K562 (cell line): ENCODE results near the gene SATB2. TPM values are rescaled to one million over a fixed set of nuclear protein-coding genes. Genes with fewer than 3 reads are reported as not detected.

Experiments used
- ATAC-seq: fragments of 200-7000 bp; cut with Tn5 transposase; 3 replicates; pipeline ENCODE4 v1.9.1; 2020; ENCODE audit warnings: moderate library complexity
- BruUV-seq: library from RNA; stranded (reverse); fragments of 400-500 nt; replicated peaks from 2 replicates; lab custom pipeline; 2021; lab: Mats Ljungman, UMichigan
- CTCF ChIA-PET: fragments of 300-600 bp; formaldehyde crosslinking; extraction: SDS; loops from one replicate; lab custom pipeline; 2021; ENCODE audit warnings: low intra/inter-chr PET ratio; lab: Yijun Ruan, JAX
- POLR2A ChIA-PET: fragments of 300-600, 350-650 bp; sonication (Branson Sonifier 250); formaldehyde crosslinking; extraction: SDS; loops from one replicate; lab custom pipeline; 2021; ENCODE audit warnings: antibody characterized with exemption, inconsistent platforms; lab: Yijun Ruan, JAX
- DNase-seq, 4 experiments: peaks; one replicate each; pipeline versions ENCODE4 v3.0.0 to v3.0.0-alpha.2; 2011 to 2018; ENCODE audit warnings: low spot score in 3 of 4, mixed read lengths in 3 of 4; ENCODE audit errors: extremely low read depth in 1 of 4
- FAIRE-seq: peaks from 2 replicates; lab custom pipeline; 2011; peaks lifted over from hg19 to GRCh38; lab: Jason Lieb, UNC
- H2AFZ ChIP-seq: 2 replicates; pipeline ENCODE4 v1.6.0; 2011; ENCODE audit warnings: low read depth, low read length, control low read depth, inconsistent platforms
- H3K27ac ChIP-seq: fragments of 200-600 bp; 3 replicates; pipeline ENCODE4 v1.8.0; 2011; ENCODE audit warnings: low read depth, mild to moderate bottlenecking, control low read depth, inconsistent platforms, low read length, moderate library complexity, mixed read lengths; ENCODE audit errors: extremely low read depth
- H3K27me3 ChIP-seq, 2 experiments: fragments of 300-600 bp in 1 of 2; 2 replicates in 1 of 2; 3 replicates in 1 of 2; pipeline versions ENCODE4 v1.6.0 to v1.8.0; 2011; ENCODE audit warnings: inconsistent platforms in 2 of 2, low read length in 2 of 2, mild to moderate bottlenecking in 1 of 2, mixed read lengths in 1 of 2, moderate library complexity in 1 of 2; ENCODE audit not compliant: control insufficient read depth in 2 of 2, insufficient read depth in 2 of 2
- H3K36me3 ChIP-seq: fragments of 300-600 bp; 3 replicates; pipeline ENCODE4 v1.8.0; 2011; ENCODE audit warnings: mild to moderate bottlenecking, low read length, inconsistent platforms; ENCODE audit not compliant: control insufficient read depth, insufficient read depth
- H3K4me1 ChIP-seq, 2 experiments: fragments of 200-600 bp in 1 of 2; replicated peaks in 1 of 2; 2 replicates in 1 of 2; 3 replicates in 1 of 2; pipeline versions ENCODE4 v1.5.1 to v1.8.0; 2011; ENCODE audit warnings: inconsistent platforms in 2 of 2, low read length in 2 of 2, mild to moderate bottlenecking in 1 of 2, mixed read lengths in 1 of 2, moderate library complexity in 1 of 2; ENCODE audit not compliant: control insufficient read depth in 2 of 2, insufficient read depth in 2 of 2
- H3K4me2 ChIP-seq: 2 replicates; pipeline ENCODE4 v1.6.1; 2011; ENCODE audit warnings: low read length, control low read depth, inconsistent platforms, mixed read lengths; ENCODE audit not compliant: insufficient read depth
- H3K4me3 ChIP-seq: fragments of 200-600 bp; sonication (generic), shearing (Covaris generic); 2 replicates; pipeline ENCODE4 v1.5.1; 2016; ENCODE audit warnings: control low read depth, inconsistent platforms
- H3K79me2 ChIP-seq: fragments of 200-600 bp; 3 replicates; pipeline ENCODE4 v1.8.0; 2011; ENCODE audit warnings: low read length, inconsistent platforms; ENCODE audit not compliant: control insufficient read depth, insufficient read depth
- H3K9ac ChIP-seq, 2 experiments: 2 replicates each; pipeline versions ENCODE4 v1.6.0 to v1.6.1; 2011; ENCODE audit warnings: low read depth in 2 of 2, low read length in 2 of 2, control low read depth in 1 of 2, inconsistent platforms in 1 of 2, mild to moderate bottlenecking in 1 of 2, mixed read lengths in 1 of 2; ENCODE audit not compliant: insufficient read depth in 1 of 2
- H3K9me1 ChIP-seq: one replicate; pipeline ENCODE4 v1.6.0; 2011; ENCODE audit warnings: inconsistent platforms, mild to moderate bottlenecking, low read length, moderate library complexity; ENCODE audit not compliant: control insufficient read depth, insufficient read depth
- H3K9me3 ChIP-seq: replicated peaks from 2 replicates; pipeline ENCODE4 v1.5.1; 2011; ENCODE audit warnings: low read depth, low read length, inconsistent platforms; ENCODE audit not compliant: control insufficient read depth, insufficient read depth
- H4K20me1 ChIP-seq: replicated peaks from 2 replicates; pipeline ENCODE4 v1.6.1; 2011; ENCODE audit warnings: low read length, inconsistent platforms, mixed read lengths; ENCODE audit not compliant: control insufficient read depth, insufficient read depth
- ARNT ChIP-seq, 2 experiments: fragments of 450-650 bp; IDR thresholded peaks; 2 replicates each; pipeline ENCODE4 v1.6.1; 2016; ENCODE audit warnings: mild to moderate bottlenecking in 1 of 2
- BCL6 ChIP-seq: fragments of 250-450 bp; sonication (Bioruptor Pico); IDR thresholded peaks from 2 replicates; pipeline ENCODE4 v1.4.0; 2020
- CHD1 ChIP-seq: fragments of 200-600 bp; sonication (generic); IDR thresholded peaks from one replicate; pipeline ENCODE4 v1.6.1; 2012; ENCODE audit warnings: mild to moderate bottlenecking, moderate library complexity, low read length, inconsistent platforms
- CREB3L1 ChIP-seq: fragments of 450-650 bp; IDR thresholded peaks from 2 replicates; pipeline ENCODE4 v1.6.1; 2014; ENCODE audit warnings: low read depth, mild to moderate bottlenecking, moderate library complexity, borderline replicate concordance
- DIDO1 ChIP-seq: fragments of 450-650 bp; IDR thresholded peaks from 2 replicates; pipeline ENCODE4 v1.6.1; 2016; ENCODE audit warnings: low read depth, missing biosample characterization, missing genetic modification characterization
- DNMT1 ChIP-seq: fragments of 450-650 bp; IDR thresholded peaks from 2 replicates; pipeline ENCODE4 v1.6.1; 2016; ENCODE audit warnings: antibody characterized with exemption, mild to moderate bottlenecking
- FOXJ3 ChIP-seq: sonication (generic); formaldehyde crosslinking; IDR thresholded peaks from 2 replicates; pipeline ENCODE4 v1.4.0; 2020; ENCODE audit warnings: mild to moderate bottlenecking, missing genetic modification reagents
- HSF4 ChIP-seq: fragments of 250-450 bp; sonication (Bioruptor Pico); IDR thresholded peaks from 2 replicates; pipeline ENCODE4 v2.1.2; 2022; ENCODE audit warnings: mild to moderate bottlenecking, moderate library complexity, borderline replicate concordance
- KLF16 ChIP-seq: IDR thresholded peaks from 2 replicates; pipeline ENCODE4 v1.6.1; 2016; ENCODE audit warnings: antibody characterized with exemption
- POLR3G ChIP-seq: IDR thresholded peaks from 2 replicates; pipeline ENCODE4 v1.6.1; 2011; ENCODE audit not compliant: insufficient read length, insufficient replicate concordance; ENCODE audit errors: extremely low read depth
- RNF2 ChIP-seq: sonication (generic); IDR thresholded peaks from 2 replicates; pipeline ENCODE4 v1.6.1; 2016
- ZNF232 ChIP-seq: sonication (generic); formaldehyde crosslinking; IDR thresholded peaks from 2 replicates; pipeline ENCODE4 v1.8.0; 2022; ENCODE audit warnings: mild to moderate bottlenecking, missing genetic modification reagents
- ZNF282 ChIP-seq: sonication (generic); formaldehyde crosslinking; IDR thresholded peaks from 2 replicates; pipeline ENCODE4 v1.8.1; 2023; ENCODE audit warnings: missing genetic modification reagents
- ZNF75A ChIP-seq: fragments of 450-650 bp; formaldehyde crosslinking; IDR thresholded peaks from 2 replicates; pipeline ENCODE4 v1.4.0; 2020; ENCODE audit warnings: mild to moderate bottlenecking
- in situ Hi-C: fragments of 300-500 bp; cut with MboI; formaldehyde crosslinking; loops from 4 replicates; pipeline ENCODE4 v1.15.0; 2018; ENCODE audit warnings: inconsistent platforms, mixed read lengths
- intact Hi-C: fragments of 100-400 bp; cut with micrococcal nuclease; formaldehyde crosslinking; loops from 2 replicates; pipeline ENCODE4 v1.14.2; 2022
- polyA plus RNA-seq, 8 experiments: library from polyadenylated mRNA; depleted of rRNA in 4 of 8; stranded (reverse) in 5 of 8; unstranded in 3 of 8; fragments of >200 nt; fragmentation: Nextera tagmentation in 2 of 8; fragmentation: Illumina TruSeq in 1 of 8; extraction: Ambion mirVana in 2 of 8; extraction: Trizol in 1 of 8; gene quantifications; 2 replicates each; pipeline versions ENCODE4 v1.2.1 to v1.2.3, GENCODE V29; 2011 to 2014; ENCODE audit warnings: inconsistent platforms in 1 of 8, missing spikeins in 1 of 8
- total RNA-seq, 7 experiments: library from RNA; depleted of rRNA in 6 of 7; stranded (reverse); fragments of >200 nt in 6 of 7; fragmentation: Illumina TruSeq in 2 of 7; extraction: Trizol in 2 of 7; gene quantifications; 2 replicates each; pipeline versions ENCODE4 v1.2.1 to v1.2.3, GENCODE V29; 2011 to 2021; ENCODE audit warnings: low replicate concordance in 1 of 7
- TF ChIP-seq, protein P1 (sequence below), 3 experiments: fragments of 200-800 bp in 1 of 3; fragments of 250-450 bp in 1 of 3; fragments of 450-650 bp in 1 of 3; sonication (Bioruptor Pico) in 1 of 3; sonication (Bioruptor generic) in 1 of 3; formaldehyde crosslinking in 1 of 3; IDR thresholded peaks; 2 replicates each; pipeline versions ENCODE4 v1.6.1 to v1.8.0; 2016 to 2022; ENCODE audit warnings: mild to moderate bottlenecking in 2 of 3, missing genetic modification characterization in 2 of 3, missing compliant biosample characterization in 1 of 3, moderate library complexity in 1 of 3

The SATB2 gene
- total and polyA plus RNA-seq, 9 of the 15 experiments (the other 6 are each of a cell fraction or from before 2014, with no cell fraction given): 4.5 to 34.0 (median 15.1) TPM

DNA sequence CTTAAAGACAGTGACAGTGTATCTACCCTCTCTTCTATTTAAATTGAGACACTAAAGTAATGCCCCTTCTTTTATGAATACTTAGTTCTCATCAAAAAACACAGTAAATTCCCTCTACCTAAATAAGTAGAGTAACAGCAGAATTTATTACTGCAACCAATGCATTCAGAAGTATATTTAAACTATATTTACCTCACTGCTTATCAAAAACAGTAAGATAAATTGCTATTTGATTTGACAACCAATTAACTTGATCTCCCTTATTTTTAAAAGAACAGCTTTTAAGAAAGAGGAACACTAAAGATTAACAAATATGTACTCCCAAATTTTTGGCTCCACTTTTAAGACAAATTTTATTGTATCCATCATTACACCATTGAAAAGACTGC, 4.8 kb downstream of the SATB2 start:
- H4K20me1 ChIP-seq: no peaks in the 10 kb centered on the region
- CTCF ChIA-PET: no interaction called here

More for the DNA sequence above, 4.8 kb downstream of the SATB2 start:
- POLR2A ChIA-PET: interaction anchor here (1.0 kb wide), 1 partner anchor 60 kb away, joined by 5 read pairs; no protein-coding TSS in a partner anchor
- H3K9me3 ChIP-seq: no peaks in the 10 kb centered on the region
- intact Hi-C loops (loop anchor here (10.0 kb wide), 1 partner anchor 1648 kb away; the partner anchor contains the start of gene PLCL1), in situ Hi-C loops (no loop called here)
- H3K4me3 ChIP-seq: peak overlapping the region; percentile 20; the same call in 1 of the 2 replicates
- peak overlapping the region in 1 of 2 experiments; percentile 92; a peak in 2 of 4 replicates for H3K9ac ChIP-seq
- no TSS peak for BruUV-seq
- no peak overlapping the region for H2AFZ ChIP-seq
- H3K9me1 ChIP-seq: no peaks in the 10 kb centered on the region
- H3K36me3 ChIP-seq: peaks cover 52% of the 10 kb centered on the region
- H3K4me2 ChIP-seq: peak overlapping the region; percentile 65; the same call in 1 of the 2 replicates
- TF ChIP-seq HSF4 (CRISPR knock-in tag): no peak
- no peak for TF ChIP-seq KLF16
- no peak for TF ChIP-seq POLR3G
- TF ChIP-seq, protein P1, sequence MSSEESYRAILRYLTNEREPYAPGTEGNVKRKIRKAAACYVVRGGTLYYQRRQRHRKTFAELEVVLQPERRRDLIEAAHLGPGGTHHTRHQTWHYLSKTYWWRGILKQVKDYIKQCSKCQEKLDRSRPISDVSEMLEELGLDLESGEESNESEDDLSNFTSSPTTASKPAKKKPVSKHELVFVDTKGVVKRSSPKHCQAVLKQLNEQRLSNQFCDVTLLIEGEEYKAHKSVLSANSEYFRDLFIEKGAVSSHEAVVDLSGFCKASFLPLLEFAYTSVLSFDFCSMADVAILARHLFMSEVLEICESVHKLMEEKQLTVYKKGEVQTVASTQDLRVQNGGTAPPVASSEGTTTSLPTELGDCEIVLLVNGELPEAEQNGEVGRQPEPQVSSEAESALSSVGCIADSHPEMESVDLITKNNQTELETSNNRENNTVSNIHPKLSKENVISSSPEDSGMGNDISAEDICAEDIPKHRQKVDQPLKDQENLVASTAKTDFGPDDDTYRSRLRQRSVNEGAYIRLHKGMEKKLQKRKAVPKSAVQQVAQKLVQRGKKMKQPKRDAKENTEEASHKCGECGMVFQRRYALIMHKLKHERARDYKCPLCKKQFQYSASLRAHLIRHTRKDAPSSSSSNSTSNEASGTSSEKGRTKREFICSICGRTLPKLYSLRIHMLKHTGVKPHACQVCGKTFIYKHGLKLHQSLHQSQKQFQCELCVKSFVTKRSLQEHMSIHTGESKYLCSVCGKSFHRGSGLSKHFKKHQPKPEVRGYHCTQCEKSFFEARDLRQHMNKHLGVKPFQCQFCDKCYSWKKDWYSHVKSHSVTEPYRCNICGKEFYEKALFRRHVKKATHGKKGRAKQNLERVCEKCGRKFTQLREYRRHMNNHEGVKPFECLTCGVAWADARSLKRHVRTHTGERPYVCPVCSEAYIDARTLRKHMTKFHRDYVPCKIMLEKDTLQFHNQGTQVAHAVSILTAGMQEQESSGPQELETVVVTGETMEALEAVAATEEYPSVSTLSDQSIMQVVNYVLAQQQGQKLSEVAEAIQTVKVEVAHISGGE (CRISPR knock-in tag; IDR thresholded peaks at IDR 0.05): no peak
- TF ChIP-seq RNF2: no peak
- no peak for TF ChIP-seq ZNF282
- TF ChIP-seq BCL6 (CRISPR knock-in tag): no peak
- no peak for TF ChIP-seq DNMT1
- TF ChIP-seq ARNT (IDR thresholded peaks at IDR 0.05): no peak
- no peak for TF ChIP-seq ZNF232 (CRISPR knock-in tag)
- TF ChIP-seq FOXJ3 (CRISPR knock-in tag): no peak
- no peak for TF ChIP-seq DIDO1 (tag)
- TF ChIP-seq CHD1: no peak
- TF ChIP-seq CREB3L1: no peak
- TF ChIP-seq ZNF75A (CRISPR knock-in tag): no peak
- DNase-seq (no peak), ATAC-seq (no peak; the same call in 1 of the 3 replicates), FAIRE-seq (no peak)
- peaks cover 5 to 13% of the 10 kb centered on the region in 2 experiments; a peak in 4 of 5 replicates for H3K4me1 ChIP-seq
- H3K79me2 ChIP-seq: peaks cover 100% of the 10 kb centered on the region
- no peaks in the 10 kb centered on the region for H3K27me3 ChIP-seq
- H3K27ac ChIP-seq: peak overlapping the region; percentile 92; the same call in 2 of the 3 replicates
